Activated gamma-delta T cell treated with Interleukin-2 at 50 U/mL for 16 hours (primary cell): Measurements from ENCODE around the gene SOCS6.
"Not testable (repeated sequence)": the region's sequence is repeated elsewhere in the genome, so short reads cannot be mapped to it uniquely, and the experiment has no call there.

Experiments
- DNase-seq: peaks from one replicate; pipeline ENCODE4 v3.0.0-alpha.2; 2020

Gene SOCS6

DNA sequence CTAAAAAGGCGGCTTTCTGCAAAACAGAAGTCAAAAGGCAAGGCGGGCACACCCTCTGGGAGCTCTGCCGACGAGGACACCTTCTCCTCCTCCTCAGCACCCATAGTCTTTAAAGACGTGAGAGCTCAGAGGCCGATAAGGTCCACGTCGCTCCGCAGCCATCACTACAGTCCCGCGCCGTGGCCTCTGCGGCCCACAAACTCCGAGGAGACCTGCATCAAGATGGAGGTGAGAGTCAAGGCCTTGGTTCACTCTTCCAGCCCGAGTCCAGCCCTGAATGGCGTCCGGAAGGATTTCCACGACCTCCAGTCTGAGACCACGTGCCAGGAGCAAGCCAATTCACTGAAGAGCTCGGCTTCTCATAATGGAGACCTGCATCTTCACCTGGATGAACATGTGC is 36.1 kb downstream of the SOCS6 start:
- DNase-seq, result no peak

- DNase-seq, result no peak
These were observed 37.4 kb downstream of the SOCS6 start for GRCh38 chr18:70326255-70326654.

DNA sequence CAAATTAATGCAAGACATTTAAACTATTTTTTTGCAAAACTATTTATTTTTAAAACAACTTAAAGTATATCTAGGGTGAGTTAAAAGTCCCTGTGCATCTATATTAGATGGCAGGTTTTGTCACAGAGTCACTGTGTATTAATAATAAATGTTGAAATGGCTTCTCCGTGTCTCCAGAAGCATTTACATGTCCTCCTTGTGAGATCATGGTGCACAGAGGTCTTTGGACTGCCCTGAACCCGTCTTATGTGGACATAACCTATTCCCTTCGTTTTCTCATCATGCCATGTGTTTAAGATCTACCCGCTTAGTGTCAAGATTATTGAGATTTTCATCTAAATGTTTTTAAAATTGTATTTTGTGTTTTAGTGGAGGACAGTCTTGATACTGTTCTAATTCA is 39.3 kb downstream of the SOCS6 start:
- DNase-seq, result no peak

- DNase-seq, result no peak
These were observed 40.2 kb downstream of the SOCS6 start for GRCh38 chr18:70329071-70329470.

DNA sequence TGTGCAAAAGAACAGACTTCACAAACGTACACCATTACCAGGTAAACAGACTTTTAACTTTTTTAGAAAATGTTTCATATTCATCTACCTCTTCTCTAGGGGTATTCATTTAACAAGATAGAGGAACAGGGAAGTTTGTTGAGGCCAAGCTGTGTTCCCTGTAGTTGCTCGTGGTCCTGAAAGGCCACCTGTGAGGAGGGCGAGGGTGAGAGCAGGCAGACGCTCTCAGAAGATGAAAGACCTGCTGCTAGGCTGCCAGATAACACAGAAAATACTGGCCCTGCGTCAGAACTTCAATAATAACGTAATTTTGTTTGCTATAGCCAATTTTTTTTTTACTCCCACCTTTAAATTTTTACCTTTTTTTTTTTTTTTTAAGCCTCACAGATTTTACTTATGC is 42.0 kb downstream of the SOCS6 start:
- no peak for DNase-seq

GRCh38 chr18:70331456-70332097 is 42.7 kb downstream of the SOCS6 start:
- DNase-seq, result no peak

DNA sequence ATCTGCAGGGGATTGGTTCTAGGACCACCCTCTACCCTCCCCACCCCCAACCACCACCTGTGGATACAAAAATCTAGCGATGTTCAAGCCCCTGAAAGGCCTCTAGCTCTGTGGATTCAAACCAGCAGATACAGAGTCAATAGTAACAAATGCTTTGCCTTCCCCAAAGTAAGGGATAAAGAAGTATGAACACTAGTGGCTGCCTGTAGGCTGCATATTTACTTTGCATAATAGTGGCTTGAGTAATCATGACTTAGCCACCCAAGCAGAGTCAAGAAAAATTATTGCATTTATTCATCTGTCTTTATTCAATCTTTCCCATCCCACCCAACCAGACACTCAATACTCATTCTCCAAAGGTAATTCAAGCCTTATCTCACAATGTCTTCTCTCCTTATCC is 43.8 kb downstream of the SOCS6 start:
- DNase-seq, result no peak

DNA sequence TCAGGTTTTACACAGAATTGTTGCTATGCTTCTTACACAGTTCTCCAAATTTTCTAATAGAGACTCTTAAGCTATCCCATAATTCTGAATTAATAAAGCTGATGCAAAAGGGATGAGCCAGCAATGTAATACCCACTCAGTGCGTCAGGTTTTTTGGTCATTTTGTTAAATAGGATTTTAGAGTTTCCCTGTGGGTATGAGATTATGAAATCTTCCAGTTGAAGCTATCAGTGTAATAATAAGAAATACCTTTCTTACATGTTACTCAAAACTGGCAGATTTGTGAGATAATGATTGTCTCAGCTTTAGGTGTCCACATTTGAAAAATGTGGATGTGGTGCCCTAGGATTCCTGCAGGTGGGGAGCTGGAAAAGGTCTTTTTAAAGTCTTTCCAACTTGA is 44.5 kb downstream of the SOCS6 start:
- DNase-seq, result no peak

DNA sequence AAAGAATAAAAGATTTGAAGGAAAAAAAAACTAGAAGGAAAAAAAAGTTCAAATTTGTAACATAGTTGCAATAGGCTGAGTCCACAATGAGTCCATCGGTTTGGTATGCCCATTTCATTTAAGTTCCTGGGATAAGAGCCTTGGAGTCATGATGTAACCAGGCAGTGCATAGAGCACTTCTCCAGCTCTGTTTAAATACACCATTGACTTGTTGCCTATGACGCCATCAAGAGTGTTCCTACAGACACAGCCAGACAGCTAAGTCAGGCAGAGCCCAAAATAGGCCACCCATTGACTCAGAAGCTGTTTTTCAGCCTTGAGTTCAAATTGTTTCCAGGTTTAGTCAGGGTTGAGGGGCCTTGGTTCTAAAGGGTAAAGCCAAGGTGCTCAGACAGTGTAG is 44.9 kb downstream of the SOCS6 start:
- DNase-seq, result no peak

DNA sequence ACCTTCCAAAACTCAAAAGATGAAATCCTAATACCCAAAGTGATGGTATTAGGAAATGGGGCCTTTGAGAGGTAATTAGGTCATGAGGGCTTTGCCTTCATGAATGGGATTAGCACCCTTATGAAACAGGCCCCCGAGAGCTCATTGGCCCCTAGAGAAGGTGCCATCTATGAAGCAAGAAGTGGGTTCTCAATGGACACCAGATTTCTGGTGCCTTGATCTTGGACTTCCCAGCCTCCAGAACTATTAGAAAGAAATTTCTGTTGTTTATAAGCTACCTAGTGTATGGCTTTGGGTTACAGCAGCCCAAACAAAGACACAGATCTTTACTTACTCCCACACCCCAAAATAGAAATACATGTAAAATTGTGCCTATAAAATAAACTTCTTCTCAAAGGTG is 45.4 kb downstream of the SOCS6 start:
- DNase-seq, result no peak

- no peak for DNase-seq
These were observed 46.0 kb downstream of the SOCS6 start for GRCh38 chr18:70334728-70335329.

- no peak for DNase-seq
These were observed 47.3 kb downstream of the SOCS6 start for GRCh38 chr18:70335892-70336726.

DNA sequence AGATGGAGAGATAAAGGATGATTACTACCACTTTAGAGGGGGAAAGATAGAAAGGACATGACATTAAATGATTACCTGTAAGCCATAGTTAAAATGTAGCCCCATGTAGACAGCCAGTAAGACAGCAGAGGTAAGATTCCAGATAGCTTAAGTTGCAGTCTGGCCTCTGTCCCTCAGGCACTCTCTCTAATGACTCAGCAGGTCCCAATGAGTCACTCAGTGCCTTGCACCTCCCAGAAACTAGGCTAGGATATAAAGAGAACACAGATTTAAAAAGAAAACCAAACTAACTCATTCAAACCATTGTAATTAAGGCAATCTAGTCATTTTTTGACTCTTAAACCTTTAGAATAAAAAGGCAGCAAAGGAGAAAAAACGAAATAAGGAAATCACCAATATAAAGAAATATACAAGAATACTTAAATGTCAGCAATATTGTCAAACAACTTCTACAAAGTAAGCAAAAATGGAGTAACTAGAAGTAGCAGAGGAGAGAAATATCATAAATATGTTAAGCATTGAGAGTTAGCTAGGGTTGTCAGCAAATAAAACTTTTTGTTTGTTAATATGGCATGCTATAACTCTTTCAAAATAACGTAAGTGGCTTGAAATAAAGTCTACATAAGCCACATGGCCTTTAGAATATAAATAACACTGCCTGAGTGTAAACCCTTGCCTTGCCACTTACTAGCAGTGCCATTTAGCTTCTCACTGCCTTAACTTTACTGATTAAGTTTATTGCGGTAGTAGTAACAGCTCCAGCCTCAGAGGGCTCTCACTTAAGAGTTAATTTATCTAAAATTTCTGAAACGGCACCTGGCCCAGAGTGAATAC is 48.5 kb downstream of the SOCS6 start:
- DNase-seq, result no peak

- no peak for DNase-seq
These were observed 50.0 kb downstream of the SOCS6 start for GRCh38 chr18:70338890-70339289.

DNA sequence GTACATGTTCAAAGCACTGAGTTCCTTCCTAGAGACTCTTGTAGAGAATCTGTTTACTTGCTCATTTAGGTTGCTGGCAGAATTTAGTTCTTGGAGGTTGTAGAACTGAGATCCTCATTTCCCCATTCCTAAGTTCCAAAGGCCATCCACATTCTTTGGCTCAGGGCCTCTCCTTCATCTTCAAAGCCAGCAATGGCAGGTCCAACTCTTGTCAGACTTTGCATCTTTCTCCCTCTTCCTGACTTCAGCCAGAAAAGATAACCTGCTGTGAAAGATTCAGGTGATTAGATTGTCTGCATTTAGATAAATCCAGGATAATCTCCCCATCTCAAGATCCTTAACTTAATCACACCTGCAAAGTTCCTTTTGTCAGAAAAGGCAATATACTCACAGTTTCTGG is 51.1 kb downstream of the SOCS6 start:
- no peak for DNase-seq

DNA sequence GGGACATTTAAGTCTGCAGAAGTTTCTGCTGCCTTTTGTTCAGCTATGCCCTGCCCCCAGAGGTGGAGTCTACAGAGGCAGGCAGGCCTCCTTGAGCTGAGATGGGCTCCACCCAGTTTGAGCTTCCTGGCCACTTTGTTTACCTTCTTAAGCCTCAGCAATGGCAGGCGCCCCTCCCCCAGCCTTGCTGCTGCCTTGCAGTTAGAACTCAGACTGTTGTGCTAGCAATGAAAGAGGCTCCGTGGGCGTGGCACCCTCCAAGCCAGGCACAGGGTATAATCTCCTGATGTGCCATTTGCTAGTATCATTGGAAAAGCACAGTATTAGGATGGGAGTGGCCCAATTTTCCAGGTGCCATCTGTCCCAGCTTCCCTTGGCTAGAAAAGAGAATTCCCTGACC is 59.6 kb downstream of the SOCS6 start:
- not testable (repeated sequence) for DNase-seq

- no peak for DNase-seq
These were observed 60.5 kb downstream of the SOCS6 start for GRCh38 chr18:70349316-70349715.

DNA sequence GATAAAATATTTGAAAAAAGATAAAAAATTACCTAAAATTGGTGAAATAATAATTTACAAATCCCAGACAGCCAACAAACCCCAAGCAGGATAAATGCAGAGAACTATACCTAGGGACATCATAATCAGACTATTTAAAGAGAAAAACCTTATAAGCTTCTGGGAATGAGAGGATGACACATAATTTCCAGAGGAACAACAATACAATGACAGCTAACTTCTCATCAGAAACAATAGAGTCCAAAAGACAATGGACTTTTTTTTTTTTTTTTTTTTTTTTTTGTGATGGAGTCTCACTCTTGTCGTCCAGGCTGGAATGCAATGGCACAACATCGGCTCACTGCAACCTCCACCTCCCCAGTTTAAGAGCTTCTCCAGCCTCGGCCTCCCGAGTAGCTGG is 65.2 kb downstream of the SOCS6 start:
- DNase-seq, result no peak

GRCh38 chr18:70354771-70355170 is 65.9 kb downstream of the SOCS6 start:
- no peak for DNase-seq

GRCh38 chr18:70355620-70356385 is 67.0 kb downstream of the SOCS6 start:
- no peak for DNase-seq

- not testable (repeated sequence) for DNase-seq
These were observed 69.2 kb downstream of the SOCS6 start for GRCh38 chr18:70358105-70358406.

DNA sequence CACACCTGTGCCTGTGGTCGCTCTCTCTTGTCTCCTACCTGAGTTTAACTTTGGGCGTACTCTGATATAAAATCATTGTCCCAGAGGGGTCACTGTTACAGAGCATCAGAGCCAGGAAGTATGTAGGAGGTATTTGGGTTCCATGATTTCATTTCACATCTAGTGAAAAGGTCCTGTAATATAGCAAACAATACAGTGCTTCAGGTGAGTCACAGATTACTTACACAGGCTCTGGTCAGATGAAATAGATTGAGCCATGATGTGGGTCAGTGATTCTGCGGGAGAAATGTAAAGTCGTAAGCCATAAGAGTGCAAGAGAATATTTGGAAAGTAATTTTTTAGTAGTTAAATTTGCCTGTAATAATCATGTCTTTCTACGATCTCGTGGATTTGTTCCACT is 70.2 kb downstream of the SOCS6 start:
- no peak for DNase-seq

- DNase-seq, result no peak
These were observed 73.4 kb downstream of the SOCS6 start for GRCh38 chr18:70362258-70362657.
